H1 (cell line): ENCODE measurements around the gene SMYD3. TPM values are rescaled to one million over a fixed set of nuclear protein-coding genes. Genes with fewer than 3 reads are reported as not detected.

Source experiments
- CTCF ChIA-PET: fragments of 300-600 bp; sonication (Branson Sonifier 250); formaldehyde crosslinking; loops from one replicate; lab custom pipeline; 2021; ENCODE audit not compliant: partially characterized antibody; lab: Charles Lee
- POLR2A ChIA-PET: fragments of 300-600 bp; sonication (Branson Sonifier 250); formaldehyde crosslinking; loops from one replicate; lab custom pipeline; 2021; ENCODE audit warnings: inconsistent platforms; ENCODE audit not compliant: partially characterized antibody; lab: Charles Lee
- DNase-seq, 2 experiments: peaks; one replicate each; pipeline versions ENCODE4 v3.0.0 to v3.0.0-alpha.2; 2010 to 2022; ENCODE audit warnings: low spot score in 2 of 2, low read depth in 1 of 2, mixed read lengths in 1 of 2
- FAIRE-seq: peaks from 2 replicates; lab custom pipeline; 2011; peaks lifted over from hg19 to GRCh38; lab: Jason Lieb, UNC
- H2AFZ ChIP-seq: 2 replicates; pipeline ENCODE4 v1.8.1; 2012; ENCODE audit warnings: low read length, inconsistent platforms
- H2AK5ac ChIP-seq: 2 replicates; pipeline ENCODE4 v1.6.1; 2013; ENCODE audit warnings: low read depth, low read length
- H2BK120ac ChIP-seq: replicated peaks from 2 replicates; pipeline ENCODE3; 2013; ENCODE audit warnings: low read depth, low read length, inconsistent platforms
- H2BK12ac ChIP-seq: 2 replicates; pipeline ENCODE4 v1.6.1; 2013; ENCODE audit warnings: low read depth, low read length
- H2BK15ac ChIP-seq: 2 replicates; pipeline ENCODE4 v1.6.1; 2013; ENCODE audit warnings: low read length
- H2BK20ac ChIP-seq: 2 replicates; pipeline ENCODE4 v1.6.1; 2013; ENCODE audit warnings: low read length
- H2BK5ac ChIP-seq: 2 replicates; pipeline ENCODE4 v1.6.1; 2013; ENCODE audit warnings: low read depth, low read length
- H3K14ac ChIP-seq: 2 replicates; pipeline ENCODE4 v1.6.1; 2013; ENCODE audit warnings: inconsistent platforms; ENCODE audit not compliant: insufficient read length
- H3K18ac ChIP-seq: 2 replicates; pipeline ENCODE4 v1.6.1; 2013; ENCODE audit warnings: low read length; ENCODE audit errors: extremely low read depth
- H3K23ac ChIP-seq: 2 replicates; pipeline ENCODE4 v1.6.1; 2013; ENCODE audit warnings: inconsistent platforms; ENCODE audit not compliant: insufficient read length
- H3K23me2 ChIP-seq: 2 replicates; pipeline ENCODE4 v1.6.1; 2013; ENCODE audit warnings: low read depth, low read length
- H3K27ac ChIP-seq: 2 replicates; pipeline ENCODE4 v1.6.1; 2011; ENCODE audit warnings: low read depth, low read length, inconsistent platforms
- H3K27me3 ChIP-seq, 4 experiments: replicated peaks in 1 of 4; 1 replicate in 1 of 4; 2 replicates in 3 of 4; pipeline versions ENCODE4 v1.6.1 to v1.8.1; 2011 to 2013; ENCODE audit warnings: low read length in 3 of 4, mild to moderate bottlenecking in 3 of 4, inconsistent platforms in 2 of 4, mixed read lengths in 2 of 4, moderate library complexity in 1 of 4; ENCODE audit not compliant: control insufficient read depth in 3 of 4, insufficient read depth in 3 of 4; ENCODE audit errors: extremely low read depth in 1 of 4
- H3K36me3 ChIP-seq, 4 experiments: 2 replicates each; pipeline versions ENCODE4 v1.6.1 to v1.8.1; 2011 to 2013; ENCODE audit warnings: mild to moderate bottlenecking in 4 of 4, low read length in 3 of 4, moderate library complexity in 2 of 4, control low read depth in 1 of 4, inconsistent platforms in 1 of 4; ENCODE audit not compliant: insufficient read depth in 4 of 4, control insufficient read depth in 2 of 4
- H3K4ac ChIP-seq: replicated peaks from 2 replicates; pipeline ENCODE3; 2013; ENCODE audit warnings: low read length, low read depth, mixed read lengths, inconsistent platforms; ENCODE audit not compliant: insufficient read length
- H3K4me1 ChIP-seq, 4 experiments: replicated peaks in 1 of 4; 1 replicate in 1 of 4; 2 replicates in 3 of 4; pipeline versions ENCODE4 v1.6.1 to v1.8.1; 2011 to 2013; ENCODE audit warnings: low read length in 3 of 4, inconsistent platforms in 2 of 4, mixed read lengths in 1 of 4; ENCODE audit not compliant: insufficient read depth in 4 of 4, control insufficient read depth in 3 of 4
- H3K4me2 ChIP-seq, 2 experiments: 2 replicates each; pipeline versions ENCODE4 v1.6.1 to v1.8.1; 2011 to 2013; ENCODE audit warnings: low read depth in 2 of 2, low read length in 2 of 2, control low read depth in 1 of 2, inconsistent platforms in 1 of 2, mild to moderate bottlenecking in 1 of 2; ENCODE audit not compliant: insufficient read depth in 1 of 2
- H3K4me3 ChIP-seq, 4 experiments: fragments of 200-600, 300-600 bp in 1 of 4; sonication (generic), shearing (Covaris generic), sonication (Bioruptor Twin) in 1 of 4; 2 replicates each; pipeline versions ENCODE4 v1.5.1 to v1.8.1; 2011 to 2016; ENCODE audit warnings: low read length in 4 of 4, low read depth in 3 of 4, control low read depth in 2 of 4, inconsistent platforms in 2 of 4, mild to moderate bottlenecking in 2 of 4, mixed read lengths in 1 of 4, moderate library complexity in 1 of 4; ENCODE audit not compliant: insufficient read depth in 2 of 4; ENCODE audit errors: extremely low read depth in 1 of 4
- H3K56ac ChIP-seq: replicated peaks from 2 replicates; pipeline ENCODE3; 2013; ENCODE audit warnings: low read depth, mild to moderate bottlenecking, mixed read lengths, low read length, inconsistent platforms; ENCODE audit not compliant: insufficient read length
- H3K79me1 ChIP-seq: 2 replicates; pipeline ENCODE4 v1.6.1; 2013; ENCODE audit warnings: low read depth, low read length, control low read depth
- H3K79me2 ChIP-seq, 2 experiments: 2 replicates each; pipeline versions ENCODE4 v1.6.1 to v1.8.1; 2012 to 2013; ENCODE audit warnings: low read length in 2 of 2, mild to moderate bottlenecking in 2 of 2, inconsistent platforms in 1 of 2; ENCODE audit not compliant: insufficient read depth in 2 of 2, control insufficient read depth in 1 of 2
- H3K9ac ChIP-seq, 4 experiments: replicated peaks in 1 of 4; 1 replicate in 1 of 4; 2 replicates in 3 of 4; pipeline versions ENCODE4 v1.6.1 to v1.8.1; 2011 to 2013; ENCODE audit warnings: low read depth in 3 of 4, low read length in 3 of 4, control low read depth in 2 of 4, mild to moderate bottlenecking in 2 of 4, moderate library complexity in 2 of 4, inconsistent platforms in 1 of 4; ENCODE audit errors: extremely low read depth in 1 of 4
- H3K9me3 ChIP-seq, 2 experiments: 2 replicates each; pipeline versions ENCODE4 v1.6.1 to v1.8.1; 2012 to 2013; ENCODE audit warnings: mild to moderate bottlenecking in 2 of 2, moderate library complexity in 2 of 2, control low read depth in 1 of 2, inconsistent platforms in 1 of 2, low read depth in 1 of 2, low read length in 1 of 2, mixed read lengths in 1 of 2; ENCODE audit not compliant: insufficient read depth in 2 of 2
- H4K20me1 ChIP-seq, 2 experiments: replicated peaks in 1 of 2; 2 replicates each; pipeline versions ENCODE3 to v1.8.1; 2011 to 2013; ENCODE audit warnings: inconsistent platforms in 2 of 2, low read length in 2 of 2, mild to moderate bottlenecking in 1 of 2; ENCODE audit not compliant: insufficient read depth in 2 of 2, control insufficient read depth in 1 of 2
- H4K5ac ChIP-seq: 2 replicates; pipeline ENCODE4 v1.6.1; 2013; ENCODE audit warnings: low read length, low read depth, mixed read lengths, inconsistent platforms; ENCODE audit not compliant: insufficient read length
- H4K8ac ChIP-seq: 2 replicates; pipeline ENCODE4 v1.8.0; 2013; ENCODE audit warnings: mild to moderate bottlenecking, moderate library complexity, low read length, inconsistent platforms; ENCODE audit not compliant: insufficient read depth; ENCODE audit errors: extremely low read depth
- H4K91ac ChIP-seq: replicated peaks from 2 replicates; pipeline ENCODE3; 2013; ENCODE audit warnings: low read length, mixed read lengths, inconsistent platforms; ENCODE audit not compliant: insufficient read length
- CHD2 ChIP-seq: IDR thresholded peaks from 2 replicates; pipeline ENCODE4 v1.6.1; 2012; ENCODE audit warnings: low read length, improper control_type of control experiment
- JUN ChIP-seq: IDR thresholded peaks from 2 replicates; pipeline ENCODE4 v1.6.1; 2011; ENCODE audit warnings: low read depth, mild to moderate bottlenecking, improper control_type of control experiment, low read length
- POLR2A ChIP-seq, 2 experiments: IDR thresholded peaks; 1 replicate in 1 of 2; 2 replicates in 1 of 2; pipeline ENCODE4 v1.6.1; 2011; ENCODE audit warnings: low read depth in 2 of 2, low read length in 2 of 2, mild to moderate bottlenecking in 2 of 2; ENCODE audit errors: control extremely low read depth in 1 of 2
- SP4 ChIP-seq: IDR thresholded peaks from 2 replicates; pipeline ENCODE4 v1.6.1; 2012; ENCODE audit warnings: low read length, inconsistent platforms
- SUZ12 ChIP-seq: fragments of 200-600 bp; sonication (generic); IDR thresholded peaks from 2 replicates; pipeline ENCODE4 v1.6.1; 2012; ENCODE audit warnings: mild to moderate bottlenecking, inconsistent platforms, low read length, moderate library complexity, mixed read lengths
- USF2 ChIP-seq: IDR thresholded peaks from 2 replicates; pipeline ENCODE4 v1.6.1; 2011; ENCODE audit warnings: low read length, improper control_type of control experiment
- WGBS, 2 experiments: shearing (Covaris generic) in 1 of 2; methylation state at CpG; one replicate each; pipeline versions ENCODE4 v1.1.6 to v1.1.7; 2013 to 2015; ENCODE audit warnings: low lambda C conversion rate in 2 of 2, mixed read lengths in 2 of 2, inconsistent platforms in 1 of 2, low coverage in 1 of 2, missing lambda C conversion rate in 1 of 2; ENCODE audit not compliant: insufficient replicate concordance in 2 of 2, insufficient coverage in 1 of 2, insufficient read length in 1 of 2; ENCODE audit errors: extremely low coverage in 1 of 2, missing lambda C conversion rate in 1 of 2; 5-methylcytosine and 5-hydroxymethylcytosine counted together
- polyA plus RNA-seq, 7 experiments: library from polyadenylated mRNA; depleted of rRNA in 3 of 7; stranded (reverse) in 5 of 7; unstranded in 2 of 7; fragments of >200 nt in 5 of 7; fragments of 200-250 nt in 2 of 7; gene quantifications; 1 replicate in 5 of 7; 2 replicates in 1 of 7; 4 replicates in 1 of 7; pipeline versions ENCODE4 v1.2.1 to v1.2.3, GENCODE V29; 2011 to 2013; ENCODE audit warnings: missing spikeins in 2 of 7, mixed read lengths in 2 of 7
- total RNA-seq: library from RNA; stranded (reverse); fragmentation: NEBNext Ultra II Directional; extraction: Animal tissue kit (Norgen Biotek cat#: 25700); gene quantifications from 2 replicates; pipeline ENCODE4 v1.2.1, GENCODE V29; 2021

SMYD3 gene
- total and polyA plus RNA-seq, 2 of the 8 experiments (the other 6 are each of a cell fraction or from before 2014, with no cell fraction given): 17.3 to 25.4 TPM

- Histone ChIP-seq H3K4me3 (no peak overlapping the region), H3K79me2 (no peaks in the 10 kb centered on the region), H4K8ac (no peak overlapping the region), H2BK15ac (no peak overlapping the region), H3K9me3 (no peaks in the 10 kb centered on the region), H4K5ac (no peak overlapping the region), H2BK12ac (no peak overlapping the region), H3K23ac (no peak overlapping the region), H3K23me2 (no peaks in the 10 kb centered on the region), H2AFZ (no peak overlapping the region), H3K9ac (no peak overlapping the region), H3K4me2 (no peak overlapping the region), H2BK20ac (no peak overlapping the region), H3K14ac (no peak overlapping the region), H2BK5ac (no peak overlapping the region), H3K79me1 (no peaks in the 10 kb centered on the region), H3K4me1 (no peaks in the 10 kb centered on the region), H4K20me1 (no peaks in the 10 kb centered on the region), H3K4ac (no peak overlapping the region), H3K27me3 (no peaks in the 10 kb centered on the region), H3K36me3 (peaks cover 3 to 16% (median 7%) of the 10 kb centered on the region in 4 experiments; a peak in 6 of 8 replicates), H3K27ac (no peak overlapping the region), H2BK120ac (no peak overlapping the region), H3K18ac (no peak overlapping the region), H3K56ac (no peak overlapping the region), H4K91ac (no peak overlapping the region), H2AK5ac (no peak overlapping the region)
- DNase-seq (no peak), FAIRE-seq (no peak)
- CTCF ChIA-PET: interaction anchor here (0.6 to 1.1 kb wide), 2 partner anchors 158 to 354 kb away, joined by 3 to 4 read pairs; no protein-coding TSS in a partner anchor
- TF ChIP-seq JUN (no peak), CHD2 (no peak), SP4 (no peak), SUZ12 (no peak), USF2 (no peak), POLR2A (IDR thresholded peaks at IDR 0.05; ENCODE audit: control extremely low read depth in 1 of 2, low read depth in 2 of 2, low read length in 2 of 2) (no peak)
- POLR2A ChIA-PET: interaction anchor here (1.2 to 1.7 kb wide), 2 partner anchors 11 to 16 kb away, joined by 3 to 4 read pairs; no protein-coding TSS in a partner anchor
- WGBS, 2 experiments: 77% methylated on average over 7 of the region's 7 CpGs; no CpG with 5 or more reads in 1 of the 2 experiments
Observed at GRCh38 chr1:246537441-246537840, 30.4 kb upstream of the SMYD3 start.
